H1 (cell line): ENCODE data around the gene ELMO1.

Experiments used
- CBX5 ChIP-seq: fragments of 300-800, 300-1000 bp; sonication (generic); IDR thresholded peaks from 2 replicates; pipeline ENCODE4 v1.7.1; 2016; ENCODE audit warnings: antibody characterized with exemption, low read length, low read depth
- CHD2 ChIP-seq: IDR thresholded peaks from 2 replicates; pipeline ENCODE4 v1.6.1; 2012; ENCODE audit warnings: low read length, improper control_type of control experiment
- CREB1 ChIP-seq: IDR thresholded peaks from 2 replicates; pipeline ENCODE4 v1.6.1; 2012; ENCODE audit warnings: inconsistent platforms
- EZH2 ChIP-seq: fragments of 200-600 bp; sonication (generic); IDR thresholded peaks from 2 replicates; pipeline ENCODE4 v1.7.1; 2012; ENCODE audit warnings: low read depth, mild to moderate bottlenecking, moderate library complexity, low read length, inconsistent platforms; ENCODE audit not compliant: severe bottlenecking
- RBBP5 ChIP-seq: IDR thresholded peaks from 2 replicates; pipeline ENCODE4 v1.7.1; 2012; ENCODE audit warnings: low read depth, mild to moderate bottlenecking, inconsistent platforms, low read length, moderate library complexity, borderline replicate concordance
- TF ChIP-seq, protein P1 (sequence below), 3 experiments: IDR thresholded peaks; 1 replicate in 2 of 3; 2 replicates in 1 of 3; pipeline versions ENCODE4 v1.5.1 to v1.6.1; 2011; ENCODE audit warnings: low read length in 3 of 3, mild to moderate bottlenecking in 3 of 3, inconsistent platforms in 2 of 3, low read depth in 1 of 3, moderate library complexity in 1 of 3; ENCODE audit not compliant: insufficient read depth in 1 of 3; ENCODE audit errors: control extremely low read depth in 1 of 3

DNA sequence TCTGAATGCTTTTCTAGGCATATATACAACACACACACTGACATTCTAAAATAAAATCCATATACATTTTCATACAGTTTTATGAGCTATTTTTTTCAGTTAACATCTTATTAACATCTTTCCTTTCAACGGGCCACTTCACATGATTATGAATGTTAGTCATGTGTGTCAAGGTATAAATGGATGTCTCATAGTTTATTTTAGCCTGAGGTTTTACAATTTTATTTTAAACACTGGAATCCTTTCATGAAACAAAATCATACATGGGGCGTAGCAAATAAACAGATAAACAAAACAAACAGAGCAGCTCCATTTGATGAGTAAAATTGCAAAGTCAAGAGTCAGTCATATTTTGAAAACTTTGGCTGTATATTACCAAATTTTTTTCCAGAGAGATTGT is 604.3 kb downstream of the ELMO1 start:
- TF ChIP-seq RBBP5 (no peak), CBX5 (no peak), EZH2 (no peak), CREB1 (no peak), CHD2 (no peak)
- TF ChIP-seq, protein P1, sequence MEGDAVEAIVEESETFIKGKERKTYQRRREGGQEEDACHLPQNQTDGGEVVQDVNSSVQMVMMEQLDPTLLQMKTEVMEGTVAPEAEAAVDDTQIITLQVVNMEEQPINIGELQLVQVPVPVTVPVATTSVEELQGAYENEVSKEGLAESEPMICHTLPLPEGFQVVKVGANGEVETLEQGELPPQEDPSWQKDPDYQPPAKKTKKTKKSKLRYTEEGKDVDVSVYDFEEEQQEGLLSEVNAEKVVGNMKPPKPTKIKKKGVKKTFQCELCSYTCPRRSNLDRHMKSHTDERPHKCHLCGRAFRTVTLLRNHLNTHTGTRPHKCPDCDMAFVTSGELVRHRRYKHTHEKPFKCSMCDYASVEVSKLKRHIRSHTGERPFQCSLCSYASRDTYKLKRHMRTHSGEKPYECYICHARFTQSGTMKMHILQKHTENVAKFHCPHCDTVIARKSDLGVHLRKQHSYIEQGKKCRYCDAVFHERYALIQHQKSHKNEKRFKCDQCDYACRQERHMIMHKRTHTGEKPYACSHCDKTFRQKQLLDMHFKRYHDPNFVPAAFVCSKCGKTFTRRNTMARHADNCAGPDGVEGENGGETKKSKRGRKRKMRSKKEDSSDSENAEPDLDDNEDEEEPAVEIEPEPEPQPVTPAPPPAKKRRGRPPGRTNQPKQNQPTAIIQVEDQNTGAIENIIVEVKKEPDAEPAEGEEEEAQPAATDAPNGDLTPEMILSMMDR (IDR thresholded peaks at IDR 0.05; ENCODE audit: control extremely low read depth in 1 of 3, insufficient read depth in 1 of 3, low read depth in 1 of 3, low read length in 3 of 3), result no peak
